ENCODE measurements around the gene PHACTR1.

Gene PHACTR1

DNA sequence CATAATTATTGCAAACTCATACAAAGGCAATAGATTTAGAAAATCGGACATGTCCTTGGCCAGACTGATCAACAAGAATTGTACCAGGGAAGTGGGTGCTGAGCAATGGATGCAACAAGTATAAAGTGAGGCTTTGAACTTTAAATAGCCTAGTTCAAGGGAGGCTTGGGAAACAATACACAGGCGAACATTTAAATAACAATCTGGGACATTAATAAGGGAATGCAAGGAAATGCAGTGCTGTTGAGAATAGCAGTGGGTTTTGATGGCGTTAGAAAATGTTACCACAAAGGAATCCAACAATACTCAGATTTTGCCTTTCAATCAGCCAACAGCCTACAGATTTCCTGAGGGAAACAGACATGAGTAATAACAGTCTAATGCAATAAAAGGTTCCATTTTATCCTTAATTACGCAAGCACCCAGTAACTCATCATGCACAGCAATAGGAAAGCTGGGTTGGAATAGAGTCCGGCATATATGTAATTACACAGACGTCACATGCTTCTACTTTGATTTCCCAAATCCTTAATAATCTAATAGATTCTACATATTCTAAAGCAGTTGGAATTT lies 134.6 kb downstream of the PHACTR1 start:
- DNase-seq, result no peak

GRCh38 chr6:12861603-12862002 lies 145.0 kb downstream of the PHACTR1 start:
- DNase-seq, result no peak

GRCh38 chr6:12865117-12865516 lies 148.6 kb downstream of the PHACTR1 start:
- DNase-seq, result no peak

DNA sequence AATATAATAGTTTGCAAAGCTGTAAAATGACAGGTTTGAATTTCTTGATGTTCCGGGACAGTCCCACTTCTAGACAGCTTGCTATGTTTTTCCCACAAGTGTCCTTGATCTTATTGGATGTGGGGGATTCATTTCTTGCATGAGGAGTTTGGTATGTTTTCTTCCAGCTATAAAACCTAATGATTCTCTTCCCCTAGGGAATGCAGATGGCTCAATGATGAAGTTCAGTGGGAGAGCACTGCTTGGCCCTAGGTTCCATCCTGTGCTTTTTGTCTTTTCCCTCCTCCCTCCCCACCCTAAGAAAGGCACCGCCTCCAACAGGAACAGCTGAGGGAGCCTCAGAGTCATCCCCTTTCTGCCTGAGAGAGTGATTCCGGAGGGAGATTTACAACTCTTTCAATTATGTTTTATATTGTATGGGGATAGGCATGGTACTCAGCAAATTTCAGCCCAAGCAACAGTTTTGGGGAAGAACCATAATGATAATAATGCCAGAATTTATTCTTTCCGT lies 149.2 kb downstream of the PHACTR1 start:
- DNase-seq, result no peak

DNA sequence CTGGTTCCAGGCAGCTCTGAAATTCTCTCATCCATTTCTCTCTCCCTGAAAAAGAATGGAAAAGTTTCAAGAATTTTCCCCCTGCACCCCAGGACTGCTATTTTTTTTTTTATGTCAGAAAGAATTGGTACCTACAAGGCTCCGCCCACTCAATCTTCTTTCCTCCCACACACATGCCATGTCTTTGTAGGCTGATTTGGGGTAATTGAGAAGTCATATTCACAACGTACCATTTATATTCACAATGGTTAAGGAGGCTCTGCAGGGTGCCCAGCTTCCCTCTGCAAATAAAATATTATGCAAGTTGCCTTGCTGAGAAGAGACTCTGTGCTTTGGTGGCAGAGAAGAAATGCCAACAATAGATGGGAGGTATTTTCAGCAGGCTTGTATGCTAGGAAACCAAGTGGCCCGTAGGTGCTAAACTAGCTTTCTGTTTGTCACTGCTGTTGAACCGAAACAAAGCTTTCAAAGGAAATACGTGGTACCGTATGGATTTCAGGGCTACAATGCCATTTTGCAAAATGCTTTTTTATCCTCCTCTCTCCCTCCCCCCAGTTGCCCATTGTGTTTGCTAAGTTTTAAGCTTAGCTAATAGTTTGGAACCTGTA lies 150.0 kb downstream of the PHACTR1 start:
- DNase-seq, result no peak

DNA sequence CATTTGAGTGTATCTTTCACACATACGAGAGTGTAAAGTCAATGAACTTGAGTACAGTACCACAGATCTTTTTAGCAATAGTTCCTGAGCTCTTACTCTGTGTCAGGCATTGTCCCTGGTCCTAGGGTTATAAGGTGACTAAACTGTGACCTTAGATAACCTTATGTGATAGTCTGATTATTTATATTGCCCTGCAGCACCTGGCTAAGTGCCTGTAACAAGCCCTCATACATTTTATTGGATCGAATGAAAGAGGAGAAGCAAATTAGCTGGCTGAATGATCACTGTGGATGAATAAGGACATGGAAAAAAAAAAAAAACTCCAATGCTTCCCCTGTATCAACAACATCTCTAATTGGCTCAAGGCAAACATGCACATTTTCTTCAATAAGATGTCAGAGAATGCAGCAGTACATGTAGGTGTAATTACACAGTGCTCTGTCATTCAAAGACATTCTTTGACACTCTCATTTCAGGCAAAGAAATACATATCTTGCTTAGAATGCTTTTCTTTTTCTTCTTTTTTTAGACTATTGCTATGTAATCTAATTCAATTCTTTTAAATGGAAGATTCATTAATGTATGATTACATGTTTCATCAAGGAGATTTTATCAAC lies 153.4 kb downstream of the PHACTR1 start:
- DNase-seq, result no peak

DNA sequence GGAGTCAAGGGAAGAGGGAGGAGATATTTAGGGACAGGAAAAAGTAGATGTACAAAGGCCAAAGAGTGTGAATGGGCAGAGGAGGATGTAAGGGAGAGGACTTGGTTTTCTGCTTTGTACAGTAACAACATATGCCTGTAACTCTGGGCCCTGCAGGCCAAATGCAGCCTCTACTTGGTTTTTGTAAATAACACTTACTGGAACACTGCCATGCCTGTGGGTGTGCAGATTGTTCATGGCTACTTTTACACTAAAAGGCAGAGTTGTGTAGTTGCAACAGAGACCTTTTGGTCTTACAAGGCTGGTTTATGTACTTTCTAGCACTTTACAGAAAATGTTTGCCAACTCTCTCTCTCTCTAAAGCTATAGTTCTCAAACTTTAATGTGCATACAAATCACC lies 157.1 kb downstream of the PHACTR1 start:
- DNase-seq, result no peak

- no peak for DNase-seq
Observed at GRCh38 chr6:12875051-12875450, 158.5 kb downstream of the PHACTR1 start.

DNA sequence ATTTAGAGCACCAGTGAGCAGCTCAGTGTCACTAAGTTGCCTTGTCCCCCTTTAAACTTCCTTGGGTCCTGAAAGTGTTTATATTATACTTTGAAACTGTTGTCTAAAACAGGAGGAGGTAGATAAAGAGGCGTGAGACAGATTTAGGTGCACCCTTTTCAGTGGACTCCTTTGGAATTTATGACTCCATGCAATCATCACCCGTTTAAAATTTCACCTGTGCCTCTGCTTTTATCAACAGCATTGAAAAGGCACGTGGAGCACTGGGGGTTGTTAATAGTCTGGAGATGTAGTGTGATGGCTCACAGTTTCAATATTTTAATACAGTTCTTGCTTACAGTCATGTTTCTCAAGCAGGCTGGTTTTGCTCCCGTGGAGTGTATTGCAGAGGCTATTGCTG lies 162.2 kb downstream of the PHACTR1 start:
- DNase-seq, result no peak

GRCh38 chr6:12882761-12883290 lies 166.3 kb downstream of the PHACTR1 start:
- no peak for DNase-seq

- no peak for DNase-seq
Observed at GRCh38 chr6:12884983-12885382, 168.4 kb downstream of the PHACTR1 start.

DNA sequence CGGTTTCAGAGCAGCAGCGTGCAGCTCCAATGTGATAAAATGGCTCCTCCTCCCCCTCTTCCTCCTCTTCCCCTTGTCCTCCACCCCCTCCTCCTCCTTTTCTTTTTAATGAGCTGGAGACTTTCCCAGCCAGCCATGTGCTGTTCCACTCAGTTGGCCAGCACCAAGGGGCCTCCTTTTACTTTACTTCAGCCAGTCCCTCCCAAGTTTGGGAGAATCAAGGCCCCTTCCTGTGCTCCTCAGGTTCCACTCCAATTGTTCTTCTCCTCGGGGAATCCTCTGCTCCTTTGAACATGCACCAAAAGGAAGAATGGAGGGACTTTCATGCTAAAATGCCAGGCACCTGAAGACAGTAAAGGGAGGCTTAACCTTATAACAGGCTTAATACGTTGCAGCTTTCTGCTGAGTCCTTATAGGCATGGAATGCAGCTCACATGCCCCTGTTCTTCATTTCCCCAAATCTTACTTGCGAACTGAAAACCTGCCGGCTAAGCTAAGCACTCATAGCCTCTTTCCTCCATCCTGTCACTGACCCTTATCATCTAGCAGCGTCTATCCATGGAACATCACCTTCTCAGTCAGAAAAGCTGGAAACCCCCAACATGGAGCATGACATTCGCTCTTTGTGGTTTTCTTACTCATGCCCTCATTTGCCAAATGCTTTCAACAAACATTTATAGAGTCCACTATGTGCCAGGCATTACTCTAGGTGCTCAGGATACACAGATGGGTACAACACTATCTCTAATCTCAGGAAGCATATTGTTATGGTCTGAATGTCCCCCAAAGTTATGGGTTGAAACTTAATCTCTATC lies 170.6 kb downstream of the PHACTR1 start:
- DNase-seq, result no peak

DNA sequence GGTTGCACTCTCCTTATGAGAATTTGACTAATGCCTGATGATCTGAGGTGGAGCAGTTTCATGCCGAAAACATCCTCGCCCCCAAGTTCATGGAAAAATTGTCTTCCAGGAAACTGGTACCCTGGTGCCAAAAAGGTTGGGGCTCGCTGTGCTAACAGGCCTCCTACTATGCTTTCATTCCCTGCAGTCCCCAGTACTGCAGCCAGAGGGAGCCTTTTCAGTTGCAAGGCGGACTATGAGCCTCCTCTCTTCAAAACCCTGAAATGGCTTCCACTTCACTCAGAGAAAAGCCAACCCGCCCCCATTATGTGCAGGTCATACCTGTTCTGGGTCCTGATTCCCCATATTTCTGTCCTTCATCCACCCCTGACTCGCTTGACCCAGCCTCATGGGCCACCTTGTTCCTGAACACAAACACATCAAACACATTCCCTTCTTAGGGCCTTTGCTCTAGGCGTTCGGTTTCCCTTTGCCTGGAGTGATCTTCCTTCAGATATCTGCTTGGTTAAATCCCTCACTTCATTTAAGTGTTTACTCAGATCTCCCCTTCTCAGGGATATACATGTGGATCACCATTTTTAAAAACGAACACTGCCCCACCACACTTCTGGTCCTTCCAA lies 173.7 kb downstream of the PHACTR1 start:
- no peak for DNase-seq

GRCh38 chr6:12891595-12891994 lies 175.0 kb downstream of the PHACTR1 start:
- no peak for DNase-seq

DNA sequence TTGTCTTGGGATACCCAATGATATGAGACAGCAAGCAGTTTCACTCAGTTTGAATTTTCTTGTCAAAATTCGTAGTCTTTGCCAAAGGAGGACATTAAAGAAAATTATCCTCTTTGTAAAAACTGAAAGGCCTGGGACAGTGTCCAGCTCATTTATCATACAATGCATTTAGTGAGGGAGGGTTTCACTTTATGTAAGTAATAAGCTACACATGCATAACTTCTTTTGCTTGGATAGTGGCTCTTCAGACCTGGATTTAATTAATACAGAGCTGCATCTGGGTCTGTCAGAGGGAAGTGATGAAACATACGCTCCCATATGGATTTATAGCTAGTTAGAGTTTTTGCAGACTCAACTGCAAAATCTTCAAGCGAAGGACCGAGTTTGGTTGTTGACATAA lies 175.6 kb downstream of the PHACTR1 start:
- no peak for DNase-seq

DNA sequence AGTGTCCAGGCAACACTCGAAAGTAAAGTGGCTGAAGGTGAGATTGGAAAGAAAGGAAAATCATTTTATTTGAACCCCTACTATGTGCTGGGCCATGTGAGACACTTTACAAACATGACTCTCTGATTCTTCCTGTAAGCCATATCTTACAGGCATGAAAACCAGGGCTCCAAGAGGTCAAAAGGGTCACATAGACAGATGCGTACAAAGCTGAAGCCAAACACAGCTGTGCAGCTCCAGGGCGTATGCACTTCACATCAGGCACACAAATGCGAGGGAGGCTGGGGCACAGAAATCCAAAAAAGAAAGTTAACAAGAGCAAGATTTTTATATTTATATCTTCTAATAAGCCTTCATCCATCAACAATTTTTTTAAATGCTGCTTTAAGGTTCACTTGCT lies 176.5 kb downstream of the PHACTR1 start:
- no peak for DNase-seq

GRCh38 chr6:12895721-12896120 lies 179.2 kb downstream of the PHACTR1 start:
- no peak for DNase-seq

GRCh38 chr6:12896208-12896733 lies 179.7 kb downstream of the PHACTR1 start:
- no peak for DNase-seq

DNA sequence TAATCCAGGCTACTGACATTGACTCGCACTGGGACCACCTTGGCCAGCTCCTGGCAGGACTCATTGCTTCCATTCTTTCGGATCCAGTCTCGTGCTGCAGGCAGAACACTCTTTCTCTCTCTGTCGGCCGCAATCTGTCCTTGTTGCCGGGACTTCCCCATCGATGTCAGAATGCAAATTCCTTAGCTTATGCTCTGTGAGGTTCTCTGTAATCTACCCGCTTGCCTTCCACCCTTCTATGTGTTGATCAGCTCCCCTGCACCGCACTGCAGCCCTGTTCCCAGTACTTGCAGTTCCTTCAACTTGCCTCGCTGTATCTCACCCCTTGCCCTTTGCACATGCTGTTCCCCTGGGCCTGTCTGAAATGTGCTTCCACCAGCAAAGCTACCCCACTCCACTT lies 182.0 kb downstream of the PHACTR1 start:
- DNase-seq, result no peak

DNA sequence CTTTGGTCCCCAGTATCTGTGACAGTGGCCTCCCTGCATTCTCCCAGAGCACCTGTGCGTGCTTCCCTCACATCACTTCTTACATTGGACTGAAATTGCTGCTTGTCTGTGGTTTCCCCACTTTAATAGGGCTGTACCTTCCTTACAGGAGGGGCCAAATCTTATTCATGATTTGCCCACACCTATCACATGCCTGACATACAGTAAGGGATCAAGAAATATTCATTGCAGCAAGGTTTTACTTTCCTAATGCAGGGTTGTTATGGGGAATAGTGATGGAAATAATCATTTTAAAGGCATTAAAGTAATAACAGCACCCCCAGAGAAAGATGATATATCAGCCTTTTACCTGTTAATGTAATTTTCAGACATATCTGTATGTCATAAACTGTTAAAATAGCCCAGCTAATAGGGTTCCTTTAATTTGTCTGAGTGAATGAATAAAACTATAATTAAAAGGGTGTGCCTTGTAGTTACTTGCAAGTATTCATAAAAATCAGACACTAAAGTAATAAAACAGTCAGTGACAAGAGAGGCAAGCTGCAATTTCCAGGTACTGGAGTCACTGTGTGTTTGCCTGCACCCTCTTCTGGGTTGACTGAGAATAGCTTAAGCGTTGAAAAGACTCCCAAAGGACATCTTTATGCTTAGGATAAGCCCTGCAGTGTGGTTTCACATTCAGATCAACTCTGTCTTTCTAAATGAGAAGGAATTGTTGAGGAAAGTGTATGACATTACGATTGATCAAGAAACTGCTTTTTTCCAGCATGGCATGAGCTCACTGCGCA lies 182.7 kb downstream of the PHACTR1 start:
- no peak for DNase-seq

DNA sequence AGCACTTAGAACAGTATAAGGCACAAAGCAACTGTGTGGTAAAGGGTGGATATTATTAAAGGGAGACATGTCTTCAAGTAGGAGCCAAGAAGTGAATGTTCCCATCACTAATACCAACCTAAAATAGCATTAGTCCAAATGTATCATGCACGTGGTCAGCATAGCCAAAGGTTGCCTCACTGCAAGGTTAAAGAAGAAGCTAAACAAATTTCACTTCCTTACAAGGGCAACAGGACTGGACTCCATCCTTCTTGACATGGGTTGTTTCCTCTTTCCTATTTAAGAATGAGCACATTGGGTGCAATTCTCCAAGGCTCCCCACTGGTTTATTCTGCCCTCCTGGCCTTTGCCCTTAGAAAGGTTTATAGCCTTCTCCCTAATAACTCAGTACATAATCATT lies 186.7 kb downstream of the PHACTR1 start:
- no peak for DNase-seq

GRCh38 chr6:12909833-12910232 lies 193.3 kb downstream of the PHACTR1 start:
- DNase-seq, result no peak
